Sigmoid colon (tissue), 4 donors: ENCODE results near the gene RPS6KA5.

ENCODE experiments used
- CTCF ChIP-seq, 4 experiments: fragments of 450-650 bp in 3 of 4; fragments of 200-600 bp in 1 of 4; IDR thresholded peaks; one replicate each; pipeline ENCODE4 v1.5.1; 2016 to 2019; ENCODE audit warnings: antibody characterized with exemption in 4 of 4, mild to moderate bottlenecking in 3 of 4, moderate library complexity in 2 of 4
- EP300 ChIP-seq, 4 donors: sonication (generic); formaldehyde crosslinking; IDR thresholded peaks; one replicate each; pipeline ENCODE4 v1.6.1; 2017; ENCODE audit warnings: antibody characterized with exemption in 4 of 4
- POLR2A ChIP-seq, 2 donors: fragments of 450-650 bp; IDR thresholded peaks; one replicate each; pipeline ENCODE4 v1.6.1; 2016; ENCODE audit warnings: antibody characterized with exemption in 2 of 2, mild to moderate bottlenecking in 2 of 2, moderate library complexity in 2 of 2
- POLR2AphosphoS5 ChIP-seq, 4 donors: sonication (generic); formaldehyde crosslinking; IDR thresholded peaks; one replicate each; pipeline ENCODE4 v1.6.1; 2017; ENCODE audit warnings: antibody characterized with exemption in 4 of 4

DNA sequence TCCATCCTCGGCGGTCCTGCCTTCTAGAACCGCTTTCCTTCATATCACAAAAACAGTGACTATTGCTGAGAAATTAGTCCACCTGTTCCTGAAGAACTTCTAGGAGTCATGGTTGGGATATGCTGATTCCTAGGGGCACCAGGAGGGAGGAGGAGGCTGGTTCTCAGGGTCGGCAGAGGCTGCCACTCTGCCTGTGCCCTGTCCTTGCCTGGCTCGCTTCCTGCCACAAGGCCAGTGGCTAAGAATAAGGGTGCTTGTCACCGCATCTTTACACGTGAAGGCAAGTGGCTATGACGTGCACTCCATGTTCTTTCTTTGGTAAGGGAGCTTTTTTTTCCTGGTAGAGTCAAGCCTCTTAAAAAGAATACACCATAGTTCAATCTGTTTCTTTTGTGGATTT lies 34.7 kb upstream of the RPS6KA5 start:
- no peak for TF ChIP-seq POLR2AphosphoS5 (IDR thresholded peaks at IDR 0.05)
- TF ChIP-seq CTCF (IDR thresholded peaks at IDR 0.05), result no peak
- no peak for TF ChIP-seq POLR2A (IDR thresholded peaks at IDR 0.05)
- no peak for TF ChIP-seq EP300 (IDR thresholded peaks at IDR 0.05)
